Astrocyte (in vitro differentiated cells and primary cell): ENCODE data around the gene PSME1.

Source experiments
- CTCF ChIP-seq: IDR thresholded peaks from 2 replicates; pipeline ENCODE4 v1.5.1; 2011; ENCODE audit warnings: low read depth, mild to moderate bottlenecking, inconsistent platforms, low read length, moderate library complexity; ENCODE audit not compliant: insufficient read depth
- EZH2 ChIP-seq: IDR thresholded peaks from 2 replicates; pipeline ENCODE4 v1.6.1; 2012; ENCODE audit warnings: mild to moderate bottlenecking, low read length, inconsistent platforms; ENCODE audit not compliant: insufficient read depth

- TF ChIP-seq CTCF = no peak
- no peak for TF ChIP-seq EZH2
Measured at GRCh38 chr14:24160499-24160849, 24.5 kb downstream of the PSME1 start.
